Coronary artery (tissue), 2 donors: Measurements from ENCODE around the gene MAOB.

Experiments
- DNase-seq: peaks from one replicate; pipeline ENCODE4 v3.0.0-alpha.2; 2017; ENCODE audit warnings: low spot score
- H3K27ac ChIP-seq, 2 donors: fragments of 200-600 bp; sonication (generic); one replicate each; pipeline ENCODE4 v1.5.1; 2016 to 2019
- H3K4me3 ChIP-seq: fragments of 200-600 bp; sonication (generic); 2 replicates; pipeline ENCODE4 v1.5.1; 2016; ENCODE audit warnings: mild to moderate bottlenecking, moderate library complexity
- TF ChIP-seq, protein P1 (sequence below): fragments of 200-600 bp; sonication (generic); IDR thresholded peaks from one replicate; pipeline ENCODE4 v1.5.1; 2019; ENCODE audit warnings: antibody characterized with exemption

Gene MAOB

DNA sequence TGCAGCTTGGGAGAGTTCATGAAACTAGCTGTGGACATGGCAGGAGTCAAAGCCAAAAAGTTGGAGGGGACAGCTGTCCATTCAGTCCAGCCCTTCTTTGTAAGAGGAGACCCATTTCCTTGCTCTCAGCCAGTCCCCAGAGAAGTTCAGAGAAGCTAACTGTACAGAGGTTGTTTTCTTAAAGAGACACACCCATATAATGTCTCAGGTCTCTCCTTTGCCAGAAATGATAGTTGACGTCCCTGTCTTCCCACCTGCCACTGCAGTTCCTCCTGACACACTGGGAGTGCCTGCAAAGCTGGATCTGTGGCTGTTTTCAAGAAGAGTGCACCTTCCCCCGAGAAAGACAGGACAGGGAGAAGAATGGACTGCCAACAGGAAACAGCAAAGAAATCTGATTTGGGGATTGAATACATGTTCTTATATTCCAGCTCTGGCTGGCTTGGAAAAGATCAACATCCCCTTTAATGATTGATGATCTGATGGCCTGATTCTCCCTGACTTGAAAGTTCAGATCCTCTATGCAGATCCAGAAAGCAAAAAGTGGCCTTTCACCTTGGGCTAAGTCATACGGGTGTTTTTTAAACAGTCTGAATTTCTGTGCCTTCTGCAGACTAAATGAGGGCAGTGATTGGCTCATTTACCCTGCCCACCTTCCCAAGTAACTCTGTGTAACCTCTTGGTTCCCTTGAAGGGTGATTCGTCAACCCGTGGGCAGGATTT is 139.0 kb downstream of the MAOB start:
- DNase-seq, result no peak
- TF ChIP-seq, protein P1, sequence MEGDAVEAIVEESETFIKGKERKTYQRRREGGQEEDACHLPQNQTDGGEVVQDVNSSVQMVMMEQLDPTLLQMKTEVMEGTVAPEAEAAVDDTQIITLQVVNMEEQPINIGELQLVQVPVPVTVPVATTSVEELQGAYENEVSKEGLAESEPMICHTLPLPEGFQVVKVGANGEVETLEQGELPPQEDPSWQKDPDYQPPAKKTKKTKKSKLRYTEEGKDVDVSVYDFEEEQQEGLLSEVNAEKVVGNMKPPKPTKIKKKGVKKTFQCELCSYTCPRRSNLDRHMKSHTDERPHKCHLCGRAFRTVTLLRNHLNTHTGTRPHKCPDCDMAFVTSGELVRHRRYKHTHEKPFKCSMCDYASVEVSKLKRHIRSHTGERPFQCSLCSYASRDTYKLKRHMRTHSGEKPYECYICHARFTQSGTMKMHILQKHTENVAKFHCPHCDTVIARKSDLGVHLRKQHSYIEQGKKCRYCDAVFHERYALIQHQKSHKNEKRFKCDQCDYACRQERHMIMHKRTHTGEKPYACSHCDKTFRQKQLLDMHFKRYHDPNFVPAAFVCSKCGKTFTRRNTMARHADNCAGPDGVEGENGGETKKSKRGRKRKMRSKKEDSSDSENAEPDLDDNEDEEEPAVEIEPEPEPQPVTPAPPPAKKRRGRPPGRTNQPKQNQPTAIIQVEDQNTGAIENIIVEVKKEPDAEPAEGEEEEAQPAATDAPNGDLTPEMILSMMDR, result no peak

DNA sequence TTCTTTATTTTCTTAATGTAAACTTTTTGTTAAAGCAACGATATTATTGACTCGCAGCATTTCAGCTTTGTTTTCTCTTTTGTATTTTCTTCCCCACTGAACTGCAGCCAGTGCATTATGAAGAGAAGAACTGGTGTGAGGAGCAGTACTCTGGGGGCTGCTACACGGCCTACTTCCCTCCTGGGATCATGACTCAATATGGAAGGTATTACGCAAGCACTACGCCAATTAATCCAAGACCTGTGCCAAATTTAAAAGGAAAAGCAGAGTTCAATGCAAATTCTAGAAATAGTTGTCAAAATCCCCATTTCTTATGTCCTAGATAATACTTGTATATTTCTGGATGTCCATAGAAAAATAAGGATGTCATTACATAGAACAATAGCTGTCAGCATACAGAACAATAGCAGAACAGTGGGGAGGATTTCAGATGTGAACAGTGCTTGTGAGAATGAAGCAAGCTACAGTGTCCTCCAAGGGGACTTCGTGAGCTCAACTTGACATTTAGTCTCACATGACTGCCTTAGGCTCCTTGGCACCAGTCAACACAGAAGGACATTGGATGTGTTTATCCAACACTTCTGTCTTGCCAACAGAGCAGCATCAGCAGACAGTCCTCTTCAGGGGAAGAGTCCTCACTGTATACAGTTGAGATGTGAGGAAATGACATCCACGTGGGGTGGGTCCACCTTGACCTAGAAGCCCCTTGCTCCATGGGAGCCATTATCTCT is 140.2 kb downstream of the MAOB start:
- Histone ChIP-seq H3K4me3 (peak overlapping the region; percentile 7), H3K27ac (peak overlapping the region in 1 of 2 donors; percentile 76)
- TF ChIP-seq, protein P1, result no peak
- no peak for DNase-seq

More for the DNA sequence above, 139.0 kb downstream of the MAOB start:
- Histone ChIP-seq H3K4me3 (no peak overlapping the region), H3K27ac (peak overlapping the region in 1 of 2 donors; percentile 18)

DNA sequence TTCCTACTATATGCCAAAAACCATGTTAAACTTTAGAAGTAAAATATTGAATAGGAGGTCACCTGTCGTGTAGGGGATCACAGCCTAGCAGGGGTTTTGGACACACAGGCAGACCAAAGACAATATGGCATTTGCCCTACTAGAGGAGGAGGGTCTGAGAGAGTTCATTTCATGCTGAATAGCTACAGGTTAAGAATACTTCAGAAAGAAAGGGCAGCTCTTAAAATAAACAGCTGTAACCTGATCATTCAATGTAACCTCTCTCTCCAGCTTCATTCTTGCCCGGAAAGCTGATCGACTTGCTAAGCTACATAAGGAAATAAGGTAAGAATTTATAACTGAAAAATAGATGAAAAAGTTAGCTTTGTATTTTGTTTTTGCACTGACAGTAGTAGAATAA is 146.3 kb downstream of the MAOB start:
- Histone ChIP-seq H3K4me3 (no peak overlapping the region), H3K27ac (no peak overlapping the region)
- no peak for DNase-seq
- TF ChIP-seq, protein P1, result no peak

DNA sequence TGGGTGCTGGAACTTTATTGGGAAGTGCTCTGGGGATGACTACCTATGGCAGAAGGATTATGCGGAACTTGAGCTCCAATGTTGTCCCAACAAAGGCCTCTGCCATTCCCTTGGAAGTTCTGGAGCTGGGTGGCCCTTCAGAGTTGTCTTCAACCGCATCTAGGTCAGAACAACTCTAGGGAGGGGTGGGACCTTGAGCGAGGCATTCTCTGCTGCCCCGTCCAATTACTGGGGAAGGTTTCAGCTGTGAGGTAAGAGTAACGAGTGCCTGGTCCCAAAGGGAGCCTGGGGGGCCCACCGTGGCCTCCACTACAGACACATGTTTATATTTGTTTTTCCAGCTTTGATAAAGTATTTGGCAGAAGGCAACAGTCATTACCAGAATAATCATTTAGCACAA is 146.7 kb downstream of the MAOB start:
- no peak overlapping the region for H3K4me3 ChIP-seq
- H3K27ac ChIP-seq, result no peak overlapping the region
- no peak for DNase-seq
- TF ChIP-seq, protein P1, result no peak

DNA sequence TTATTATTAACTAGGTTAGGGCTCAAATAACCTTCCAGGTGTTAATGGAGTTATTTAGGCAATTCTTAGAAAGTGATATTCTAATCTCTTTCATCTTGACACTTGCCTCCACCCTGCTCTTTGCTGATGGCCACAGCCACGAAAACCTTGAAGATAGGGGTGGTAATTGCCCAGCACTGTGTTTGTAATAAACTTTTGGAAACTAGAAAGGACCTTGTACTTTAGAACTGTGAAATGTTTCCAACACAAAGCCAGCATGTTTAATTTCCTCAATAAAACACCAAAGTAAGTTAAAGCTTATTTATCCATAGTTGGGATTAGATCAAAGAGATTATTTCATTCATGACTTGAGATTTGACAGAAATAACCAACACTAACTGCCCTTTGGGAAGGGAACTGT is 147.8 kb downstream of the MAOB start:
- Histone ChIP-seq H3K4me3 (no peak overlapping the region), H3K27ac (no peak overlapping the region)
- no peak for DNase-seq
- TF ChIP-seq, protein P1, result no peak

DNA sequence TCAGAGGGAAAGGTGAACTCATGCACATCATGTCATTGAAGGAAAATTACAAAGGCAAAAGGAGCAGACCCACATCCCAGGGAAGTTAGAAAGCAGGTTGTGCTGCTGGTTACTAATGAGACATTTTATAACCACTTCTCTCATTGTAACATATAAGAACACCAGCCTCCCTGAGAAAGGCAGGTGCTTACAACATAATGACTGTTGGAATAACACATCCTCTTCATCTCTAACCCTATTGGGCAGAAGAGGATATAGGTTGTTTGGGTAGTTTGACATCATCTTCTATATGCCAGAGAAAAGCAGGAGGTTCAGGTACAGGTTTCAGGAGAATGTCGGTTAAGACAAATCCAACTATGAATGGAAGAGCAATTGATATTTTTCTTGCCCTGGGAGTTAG is 148.6 kb downstream of the MAOB start:
- H3K4me3 ChIP-seq, result no peak overlapping the region
- no peak for DNase-seq
- TF ChIP-seq, protein P1, result no peak
- H3K27ac ChIP-seq, result no peak overlapping the region

DNA sequence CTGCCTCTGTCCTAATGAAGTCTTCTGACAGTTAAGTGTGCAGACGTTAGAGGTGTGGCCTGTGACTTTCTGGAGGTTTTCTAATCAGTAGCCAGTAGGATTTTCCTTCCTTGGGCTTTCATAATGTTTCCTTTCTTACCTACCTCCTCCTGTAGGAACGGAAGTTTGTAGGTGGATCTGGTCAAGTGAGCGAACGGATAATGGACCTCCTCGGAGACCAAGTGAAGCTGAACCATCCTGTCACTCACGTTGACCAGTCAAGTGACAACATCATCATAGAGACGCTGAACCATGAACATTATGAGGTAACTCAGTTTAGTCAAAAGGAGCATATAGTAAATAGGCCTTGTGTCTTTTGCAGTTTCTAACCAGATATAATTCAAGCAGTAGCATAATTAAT is 151.2 kb downstream of the MAOB start:
- no peak overlapping the region for H3K27ac ChIP-seq
- TF ChIP-seq, protein P1, result no peak
- no peak overlapping the region for H3K4me3 ChIP-seq
- no peak for DNase-seq
